NCI-H2227 (cell line): ENCODE results near the gene PLXNB3.
"Not testable (repeated sequence)": the region's sequence is repeated elsewhere in the genome, so short reads cannot be mapped to it uniquely, and the experiment has no call there.

ENCODE experiments used
- DNase-seq: peaks from one replicate; lab custom pipeline; 2025; ENCODE audit not compliant: unreplicated experiment; lab: John Stamatoyannopoulos, UW

Gene PLXNB3

DNA sequence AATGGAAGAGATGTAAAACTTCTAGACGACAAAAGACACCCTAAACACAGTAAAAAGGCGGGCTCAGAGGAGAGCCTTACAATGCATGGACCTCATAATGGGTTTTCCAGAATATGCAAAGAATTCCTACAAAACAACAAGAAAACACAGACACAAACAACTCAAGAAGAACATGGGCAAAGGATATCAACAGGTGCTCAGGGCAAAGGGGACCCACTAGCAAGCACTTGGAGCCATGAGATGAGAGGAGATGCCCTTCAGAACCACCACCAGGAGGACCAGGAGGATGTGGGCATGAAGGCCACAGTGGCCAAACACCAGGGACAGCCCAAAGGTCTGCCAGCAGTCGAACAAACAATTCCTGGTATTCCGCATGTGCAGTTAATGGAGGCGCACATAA lies 49.1 kb downstream of the PLXNB3 start:
- DNase-seq: no peak

DNA sequence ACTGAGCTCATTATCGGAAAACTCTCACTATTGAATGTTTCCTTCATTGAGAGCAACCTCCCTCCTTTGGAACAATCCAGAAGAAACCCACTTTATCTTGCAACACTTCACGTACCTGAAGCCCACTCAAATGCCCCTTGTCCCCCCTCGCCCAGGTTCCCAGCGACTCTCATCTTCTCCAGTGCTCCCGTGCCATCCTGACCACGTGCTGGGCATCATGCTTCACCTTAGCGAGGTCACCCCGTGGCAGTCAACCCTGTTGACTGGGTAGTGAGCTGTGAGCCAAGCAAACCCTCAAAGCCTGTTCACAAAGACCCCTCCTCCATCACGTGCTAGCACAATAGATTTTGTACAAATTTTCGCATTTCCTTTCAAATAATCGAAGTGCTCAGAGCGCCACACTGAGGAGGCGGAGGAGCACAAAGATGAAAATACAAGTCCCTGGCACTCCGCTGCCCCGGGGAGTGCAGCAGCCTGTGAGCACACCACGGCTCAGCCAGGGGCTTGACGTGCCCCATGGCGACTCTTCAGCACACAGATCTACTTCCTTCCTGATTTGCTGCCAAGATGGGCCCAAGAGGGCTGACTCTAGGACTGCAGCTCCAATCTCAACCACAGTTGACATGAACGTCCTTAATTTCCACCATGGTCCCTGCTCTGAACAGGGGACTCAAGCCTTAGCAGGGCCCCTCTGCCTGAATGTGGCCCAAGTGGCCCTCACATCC lies 50.7 kb downstream of the PLXNB3 start:
- no peak for DNase-seq

DNA sequence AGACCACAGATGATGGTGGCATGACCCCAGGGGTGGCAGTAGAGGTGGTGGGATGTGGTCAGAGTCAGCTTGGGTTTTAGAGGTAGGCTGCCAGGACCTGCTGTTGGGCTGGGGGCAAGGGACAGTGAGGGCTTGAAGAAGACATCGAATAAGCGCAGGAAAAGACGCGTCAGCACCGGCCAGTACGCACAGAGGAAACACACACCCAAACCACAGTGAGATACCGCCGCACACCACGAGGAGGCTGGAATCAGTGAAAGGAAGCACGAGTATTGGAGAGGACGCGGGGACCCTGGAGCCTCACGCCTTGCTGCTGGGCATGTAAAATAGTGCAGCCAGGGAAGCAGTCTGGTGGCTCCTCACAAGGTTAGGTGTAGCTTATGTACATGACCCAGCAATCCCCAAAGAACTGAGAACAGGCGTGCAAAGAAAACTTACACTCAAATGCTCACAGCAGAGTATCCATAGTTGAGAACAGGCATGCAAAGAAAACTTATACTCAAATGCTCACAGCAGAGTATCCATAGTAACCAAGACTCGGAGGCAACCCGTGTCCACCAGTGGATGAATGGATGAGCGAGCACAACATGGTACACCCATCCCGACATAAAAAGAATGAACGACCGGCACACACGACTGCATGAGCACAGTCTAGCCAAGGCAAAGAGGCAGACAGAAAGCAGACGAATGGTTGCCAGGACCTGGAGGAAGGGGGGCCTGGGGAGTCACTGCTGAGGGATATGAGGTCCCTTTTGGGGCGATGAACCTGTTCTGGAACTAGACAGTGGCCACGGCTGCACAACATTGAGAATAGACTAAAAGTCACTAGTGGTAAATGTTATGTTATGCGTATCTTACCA lies 53.0 kb downstream of the PLXNB3 start:
- no peak for DNase-seq

DNA sequence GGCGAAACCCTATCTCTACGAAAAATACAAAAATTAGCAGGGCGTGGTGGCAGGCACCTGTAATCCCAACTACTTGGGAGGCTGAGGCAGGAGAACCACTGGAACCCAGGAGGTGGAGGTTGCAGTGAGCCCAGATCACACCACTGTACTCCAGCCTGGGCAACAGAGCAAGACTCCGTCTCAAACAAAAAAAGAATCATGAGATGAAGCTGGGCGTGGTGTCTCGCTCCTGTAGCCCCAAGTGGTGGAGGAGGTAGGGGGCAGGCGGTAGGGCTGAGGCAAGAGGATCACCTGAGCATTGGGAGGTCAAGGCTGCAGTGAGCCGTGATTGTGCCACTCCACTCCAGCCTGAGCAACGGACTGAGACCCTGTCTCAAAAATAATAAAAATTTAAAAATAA lies 54.0 kb downstream of the PLXNB3 start:
- not testable (repeated sequence) for DNase-seq

DNA sequence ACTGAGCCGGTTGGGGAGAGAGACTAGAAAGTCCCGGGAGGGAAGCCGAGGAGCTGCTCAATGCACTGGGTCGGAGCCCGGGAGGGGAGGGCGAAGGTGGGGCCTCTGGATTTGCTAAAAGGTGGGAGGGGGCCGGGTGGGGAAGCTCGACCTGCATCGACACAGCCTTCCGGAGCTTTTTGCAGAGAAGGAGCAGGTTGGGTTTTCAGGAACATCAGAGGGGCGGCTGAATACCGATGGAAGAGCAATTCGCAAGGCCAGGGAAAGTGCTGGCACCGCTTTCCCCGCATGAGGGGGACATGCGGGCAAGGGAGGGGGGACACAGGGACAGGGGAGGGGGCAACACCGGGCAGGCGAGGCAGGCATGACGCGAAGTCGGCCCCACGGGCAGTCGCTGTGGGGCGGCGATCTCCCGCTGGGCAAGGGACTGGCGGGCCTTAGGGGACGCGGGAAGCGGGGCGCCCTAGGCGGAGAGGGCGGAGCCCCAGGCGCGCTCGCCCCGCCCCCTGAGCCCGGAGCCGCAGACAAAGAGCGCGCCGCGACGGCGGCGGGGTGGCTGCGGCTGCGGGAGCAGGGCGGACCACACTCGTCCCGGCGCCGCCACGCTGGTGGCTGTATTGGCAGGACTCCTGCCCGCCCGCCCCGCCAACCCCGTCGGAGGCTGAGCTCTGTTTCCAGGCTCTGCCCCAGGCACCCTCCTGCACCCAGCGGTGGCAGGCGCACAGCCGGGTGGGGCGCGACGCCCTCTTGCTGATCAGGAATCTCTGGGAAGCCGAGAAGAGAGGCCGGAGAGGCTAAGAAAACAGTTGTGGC lies 54.7 kb downstream of the PLXNB3 start:
- DNase-seq: peak; percentile 80

DNA sequence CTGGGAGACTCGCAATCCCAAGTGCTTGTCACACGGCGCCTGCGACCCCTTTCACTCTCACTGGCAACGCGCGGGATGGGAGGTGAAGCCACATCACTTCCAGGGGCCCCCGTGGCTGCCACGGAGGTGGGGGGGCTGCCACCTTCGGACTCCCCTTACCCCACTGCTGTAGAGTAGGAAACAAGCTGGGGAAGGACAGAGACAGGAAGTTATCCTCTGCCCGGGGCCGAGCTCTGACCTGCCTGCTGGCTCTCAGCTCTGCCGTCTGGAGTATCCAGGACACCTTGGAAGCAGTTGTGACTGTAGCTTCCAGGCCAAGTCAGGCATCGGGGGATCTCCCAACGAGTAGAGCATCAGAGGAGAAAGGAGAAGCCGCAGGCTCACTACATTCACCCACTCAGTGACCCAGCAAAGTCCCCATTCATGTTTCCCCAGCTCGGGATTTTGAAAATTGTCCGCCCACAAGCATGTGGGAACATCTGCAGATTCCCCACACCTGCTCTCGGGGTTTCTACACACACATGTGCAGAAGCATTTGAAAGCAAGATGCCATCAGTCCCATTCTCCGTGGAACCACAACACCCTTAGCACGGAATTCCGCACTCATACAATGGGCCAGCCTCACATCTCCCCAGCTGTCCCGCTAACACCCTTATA lies 55.5 kb downstream of the PLXNB3 start:
- DNase-seq: no peak

DNA sequence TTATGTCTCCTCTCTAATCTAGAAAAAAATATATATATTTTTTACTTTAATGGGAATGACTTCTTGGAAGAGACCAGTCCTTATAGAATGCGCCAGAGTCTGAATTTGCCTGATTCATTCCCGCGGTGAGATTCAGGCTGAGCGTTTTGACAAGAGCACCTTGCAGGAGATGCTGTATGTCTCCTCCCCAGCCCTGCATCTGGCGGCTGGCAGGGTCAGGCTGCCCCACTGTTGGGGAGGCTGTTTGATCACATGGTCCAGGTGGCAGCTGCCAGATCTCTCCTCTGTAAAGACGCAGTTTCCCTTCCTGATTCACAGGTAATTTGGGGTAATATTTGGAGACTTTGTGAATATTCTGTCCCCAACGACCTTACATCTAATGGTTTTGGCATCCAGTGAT lies 56.6 kb downstream of the PLXNB3 start:
- peak; percentile 39 for DNase-seq

DNA sequence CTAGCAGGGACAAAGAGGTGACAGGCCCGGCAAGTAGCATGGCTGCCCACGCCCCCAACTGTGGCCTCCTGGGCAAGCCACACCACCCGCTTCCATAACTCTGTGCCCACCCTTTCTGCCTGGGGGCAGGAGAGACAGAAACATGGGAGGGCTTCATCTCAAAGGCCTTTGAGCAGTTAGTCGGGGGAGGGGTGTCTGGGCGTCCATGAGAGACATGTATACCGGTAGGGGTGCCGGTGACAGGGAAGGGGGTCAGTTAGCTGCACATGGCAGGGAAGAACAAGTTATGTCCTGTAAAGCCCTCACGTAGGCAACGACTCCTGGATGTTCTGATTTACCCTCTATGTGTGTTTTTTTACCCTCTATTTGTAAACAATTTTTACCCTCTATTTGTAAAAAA lies 57.0 kb downstream of the PLXNB3 start:
- DNase-seq: no peak

DNA sequence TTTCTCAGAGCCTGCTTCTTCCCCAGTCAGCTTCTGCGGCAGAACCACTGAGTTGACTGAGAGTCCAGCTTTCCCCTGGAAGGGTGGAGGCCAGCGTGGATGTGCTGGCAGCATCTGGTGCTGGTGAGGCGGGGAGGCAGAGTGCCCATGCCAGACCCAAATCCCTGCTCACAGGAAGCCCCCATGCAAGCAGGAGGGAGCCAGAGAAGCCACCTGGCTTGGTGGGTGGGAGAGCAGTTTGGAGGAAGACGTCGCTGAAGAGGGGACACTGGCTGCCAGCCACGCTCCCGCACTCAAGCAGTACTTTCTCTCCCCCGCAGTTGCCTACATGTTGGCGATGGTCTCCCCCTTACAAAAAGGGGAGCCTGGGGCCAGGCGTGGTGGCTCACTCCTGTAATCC lies 60.3 kb downstream of the PLXNB3 start:
- no peak for DNase-seq

DNA sequence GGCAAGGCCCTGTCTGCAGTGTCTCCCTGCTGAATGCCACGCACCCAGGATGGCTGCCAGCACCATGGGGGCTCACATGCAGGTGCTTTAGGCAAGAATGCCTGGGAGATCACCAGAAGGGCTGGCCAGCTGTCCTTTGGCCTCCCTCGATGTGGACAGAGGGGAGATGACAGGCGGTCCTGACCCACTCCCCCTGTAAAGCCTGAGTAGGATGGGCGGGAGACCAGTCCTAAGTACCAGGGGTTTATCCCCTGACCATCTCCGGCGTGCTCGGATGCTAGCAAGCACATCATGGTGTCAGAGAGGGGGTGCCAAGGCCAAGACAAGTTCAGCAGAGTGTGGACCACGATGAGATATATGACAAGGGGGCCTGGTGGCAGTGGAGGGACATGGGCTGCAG lies 61.0 kb downstream of the PLXNB3 start:
- DNase-seq: no peak
